Natural killer cell (primary cell): ENCODE measurements around the gene ABHD2. TPM values are rescaled to one million over a fixed set of nuclear protein-coding genes. Genes with fewer than 3 reads are reported as not detected.
"Not testable (repeated sequence)": the region's sequence is repeated elsewhere in the genome, so short reads cannot be mapped to it uniquely, and the experiment has no call there.

Experiments
- ATAC-seq, 3 donors: fragments of 150-1000 bp in 2 of 3; fragments of 200-7000 bp in 1 of 3; cut with Tn5 transposase; 1 replicate in 1 of 3; 2 replicates in 2 of 3; pipeline ENCODE4 v1.10.0; 2021; ENCODE audit warnings: mild to moderate bottlenecking in 2 of 3, moderate library complexity in 2 of 3
- DNase-seq, 2 donors: peaks; one replicate each; pipeline versions ENCODE4 v3.0.0 to v3.0.0-alpha.2; 2013 to 2021; ENCODE audit warnings: mixed read lengths in 1 of 2
- H3K27ac ChIP-seq: one replicate; pipeline ENCODE4 v1.5.1; 2013; ENCODE audit warnings: mild to moderate bottlenecking, low read length
- H3K27me3 ChIP-seq: one replicate; pipeline ENCODE4 v1.6.1; 2013; ENCODE audit warnings: low read length; ENCODE audit not compliant: control insufficient read depth, insufficient read depth
- H3K36me3 ChIP-seq: one replicate; pipeline ENCODE4 v1.6.1; 2013; ENCODE audit warnings: low read length; ENCODE audit not compliant: control insufficient read depth, insufficient read depth
- H3K4me1 ChIP-seq: one replicate; pipeline ENCODE4 v1.6.1; 2013; ENCODE audit warnings: low read length; ENCODE audit not compliant: control insufficient read depth, insufficient read depth
- H3K4me3 ChIP-seq: one replicate; pipeline ENCODE4 v1.5.1; 2013; ENCODE audit warnings: low read length
- H3K9me3 ChIP-seq: one replicate; pipeline ENCODE4 v1.6.1; 2013; ENCODE audit warnings: low read length; ENCODE audit not compliant: control insufficient read depth, insufficient read depth
- H3K27ac Mint-ChIP-seq, 2 donors: one replicate each; pipeline ENCODE4 v1.8.0; 2022; ENCODE audit warnings: mild to moderate bottlenecking in 2 of 2, mixed read lengths in 2 of 2, moderate library complexity in 1 of 2
- H3K27me3 Mint-ChIP-seq, 2 donors: one replicate each; pipeline ENCODE4 v1.8.0; 2022; ENCODE audit warnings: low read depth in 2 of 2, mixed read lengths in 2 of 2
- H3K36me3 Mint-ChIP-seq: one replicate; pipeline ENCODE4 v1.8.0; 2022; ENCODE audit warnings: mixed read lengths
- H3K4me1 Mint-ChIP-seq, 2 donors: one replicate each; pipeline ENCODE4 v1.8.0; 2022; ENCODE audit warnings: mixed read lengths in 2 of 2
- H3K4me3 Mint-ChIP-seq: one replicate; pipeline ENCODE4 v1.8.0; 2022; ENCODE audit warnings: mild to moderate bottlenecking, moderate library complexity, mixed read lengths
- H3K9me3 Mint-ChIP-seq, 2 donors: one replicate each; pipeline ENCODE4 v1.8.0; 2022; ENCODE audit warnings: mixed read lengths in 2 of 2
- WGBS: methylation state at CpG from one replicate; pipeline ENCODE4 v1.1.7; 2013; ENCODE audit warnings: missing lambda C conversion rate; ENCODE audit not compliant: insufficient coverage; 5-methylcytosine and 5-hydroxymethylcytosine counted together
- intact Hi-C: fragments of 100-400 bp; cut with micrococcal nuclease; formaldehyde crosslinking; loops from one replicate; pipeline ENCODE4 v1.14.2; 2022
- total RNA-seq, 4 donors: library from RNA; stranded (reverse); fragments of 120-200 nt in 1 of 4; gene quantifications; one replicate each; pipeline versions ENCODE4 v1.2.3 to v1.2.4, GENCODE V29; 2013 to 2022
- TF ChIP-seq, protein P1 (sequence below): fragments of 200-600 bp; IDR thresholded peaks from one replicate; pipeline ENCODE4 v1.8.0; 2022; ENCODE audit warnings: antibody characterized with exemption

ABHD2 gene
- total RNA-seq, 3 donors from 2014 or later (not counting 1 experiment from before 2014, with no cell fraction given): 187 to 236 (median 191) TPM

DNA sequence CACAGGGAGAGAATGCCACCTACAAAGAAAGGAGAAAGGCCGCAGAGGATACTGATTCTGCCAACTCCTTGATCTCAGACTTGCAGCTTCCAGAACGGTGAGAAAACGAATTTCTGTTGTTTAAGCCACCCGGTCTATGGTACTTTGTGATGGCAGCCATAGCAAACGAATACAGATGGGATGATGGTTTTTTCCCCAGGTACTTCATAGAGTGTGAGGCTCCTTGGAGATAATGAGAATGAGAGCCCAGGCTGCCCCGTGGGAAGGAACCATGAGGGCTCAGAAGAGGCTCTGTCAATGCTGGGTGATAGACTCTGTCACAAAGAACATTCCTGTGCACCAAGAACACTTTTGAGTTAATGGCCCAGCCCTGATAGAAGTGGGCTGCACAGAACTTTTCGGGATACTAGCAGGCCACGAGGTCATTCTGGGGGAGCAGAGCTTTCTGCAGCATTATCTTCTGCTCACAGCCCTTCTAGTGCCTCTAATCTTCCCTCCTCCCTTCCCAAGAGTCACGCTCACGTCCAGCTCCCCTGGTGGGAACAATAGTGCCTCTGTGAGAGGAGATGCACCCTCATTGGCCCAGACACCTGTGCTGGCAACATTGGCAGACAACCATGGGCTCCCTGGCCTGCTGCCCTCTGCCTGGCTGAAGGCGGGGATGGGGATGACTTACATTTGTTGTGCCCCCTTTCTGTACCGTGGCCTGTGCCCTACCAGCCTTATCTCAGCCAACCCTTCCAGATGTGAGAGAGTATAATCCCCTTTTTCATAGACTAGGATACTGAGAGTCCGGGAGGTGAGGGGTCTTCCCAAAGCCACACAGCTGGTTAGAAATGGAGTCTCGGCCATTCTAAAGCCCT is 138.3 kb downstream of the ABHD2 start:
- no peaks in the 10 kb centered on the region for H3K4me1 Mint-ChIP-seq
- no peak overlapping the region for H3K27ac Mint-ChIP-seq
- intact Hi-C loops: no loop called here
- TF ChIP-seq, protein P1, sequence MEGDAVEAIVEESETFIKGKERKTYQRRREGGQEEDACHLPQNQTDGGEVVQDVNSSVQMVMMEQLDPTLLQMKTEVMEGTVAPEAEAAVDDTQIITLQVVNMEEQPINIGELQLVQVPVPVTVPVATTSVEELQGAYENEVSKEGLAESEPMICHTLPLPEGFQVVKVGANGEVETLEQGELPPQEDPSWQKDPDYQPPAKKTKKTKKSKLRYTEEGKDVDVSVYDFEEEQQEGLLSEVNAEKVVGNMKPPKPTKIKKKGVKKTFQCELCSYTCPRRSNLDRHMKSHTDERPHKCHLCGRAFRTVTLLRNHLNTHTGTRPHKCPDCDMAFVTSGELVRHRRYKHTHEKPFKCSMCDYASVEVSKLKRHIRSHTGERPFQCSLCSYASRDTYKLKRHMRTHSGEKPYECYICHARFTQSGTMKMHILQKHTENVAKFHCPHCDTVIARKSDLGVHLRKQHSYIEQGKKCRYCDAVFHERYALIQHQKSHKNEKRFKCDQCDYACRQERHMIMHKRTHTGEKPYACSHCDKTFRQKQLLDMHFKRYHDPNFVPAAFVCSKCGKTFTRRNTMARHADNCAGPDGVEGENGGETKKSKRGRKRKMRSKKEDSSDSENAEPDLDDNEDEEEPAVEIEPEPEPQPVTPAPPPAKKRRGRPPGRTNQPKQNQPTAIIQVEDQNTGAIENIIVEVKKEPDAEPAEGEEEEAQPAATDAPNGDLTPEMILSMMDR: no peak
- Histone ChIP-seq H3K27ac (no peak overlapping the region), H3K9me3 (no peaks in the 10 kb centered on the region), H3K36me3 (no peaks in the 10 kb centered on the region), H3K27me3 (no peaks in the 10 kb centered on the region), H3K4me3 (no peak overlapping the region), H3K4me1 (no peaks in the 10 kb centered on the region)
- no peaks in the 10 kb centered on the region for H3K9me3 Mint-ChIP-seq
- no peak for DNase-seq
- ATAC-seq: no peak
- H3K27me3 Mint-ChIP-seq: peaks cover 0 to 4% of the 10 kb centered on the region in 2 donors
- 90% methylated on average over 14 of the region's 14 CpGs for WGBS
- no peak overlapping the region for H3K4me3 Mint-ChIP-seq
- H3K36me3 Mint-ChIP-seq: no peaks in the 10 kb centered on the region

DNA sequence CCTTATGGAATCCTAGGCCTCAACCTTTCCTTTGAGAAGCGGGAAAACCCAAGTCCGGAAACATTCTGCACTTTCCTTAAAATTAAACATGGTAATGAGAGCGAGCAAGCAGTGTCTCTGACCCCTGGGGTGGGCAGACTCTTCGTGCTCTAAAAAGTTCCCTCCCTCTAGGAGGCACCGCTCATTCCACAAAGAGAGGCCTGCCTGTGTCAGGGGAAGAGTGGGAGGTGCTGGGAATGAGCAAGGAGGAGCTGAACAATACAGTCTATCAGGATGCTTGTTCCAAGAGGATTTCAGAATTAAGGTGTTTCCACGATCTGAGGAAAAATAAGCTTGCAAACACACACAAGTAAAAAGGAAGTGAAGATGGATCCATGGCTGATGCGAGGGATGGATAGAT is 139.2 kb downstream of the ABHD2 start:
- Histone ChIP-seq H3K27ac (no peak overlapping the region), H3K9me3 (no peaks in the 10 kb centered on the region), H3K36me3 (no peaks in the 10 kb centered on the region), H3K4me3 (no peak overlapping the region), H3K27me3 (no peaks in the 10 kb centered on the region), H3K4me1 (no peaks in the 10 kb centered on the region)
- 91% methylated on average over 7 of the region's 7 CpGs for WGBS
- no peak for DNase-seq
- H3K9me3 Mint-ChIP-seq: no peaks in the 10 kb centered on the region
- no peaks in the 10 kb centered on the region for H3K36me3 Mint-ChIP-seq
- H3K27me3 Mint-ChIP-seq: peaks cover 0 to 4% of the 10 kb centered on the region in 2 donors
- ATAC-seq: no peak
- intact Hi-C loops: no loop called here
- TF ChIP-seq, protein P1: no peak
- no peak overlapping the region for H3K27ac Mint-ChIP-seq
- no peaks in the 10 kb centered on the region for H3K4me1 Mint-ChIP-seq
- H3K4me3 Mint-ChIP-seq: no peak overlapping the region

DNA sequence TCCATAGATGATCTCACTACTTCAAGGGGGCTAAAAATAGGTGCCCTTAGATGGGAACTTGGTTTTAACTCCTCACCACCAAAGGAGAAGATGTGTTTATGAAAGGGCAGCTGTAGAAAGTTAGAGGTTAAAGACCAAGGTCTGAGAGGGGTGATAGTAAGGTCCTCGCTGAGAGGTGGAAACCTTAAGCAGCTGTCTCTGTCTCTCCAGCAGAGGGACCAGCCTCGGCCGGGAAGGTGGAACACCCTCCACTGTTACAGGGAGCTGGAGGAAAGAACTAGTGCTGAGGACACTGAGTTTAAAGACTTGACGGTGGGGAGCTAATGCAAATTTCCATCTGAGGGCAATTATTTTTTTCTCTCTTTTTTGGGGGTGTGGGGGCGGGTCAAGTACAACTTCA is 142.0 kb downstream of the ABHD2 start:
- H3K36me3 Mint-ChIP-seq: no peaks in the 10 kb centered on the region
- Histone ChIP-seq H3K9me3 (no peaks in the 10 kb centered on the region), H3K27ac (no peak overlapping the region), H3K4me1 (no peaks in the 10 kb centered on the region), H3K27me3 (no peaks in the 10 kb centered on the region), H3K36me3 (no peaks in the 10 kb centered on the region), H3K4me3 (no peak overlapping the region)
- DNase-seq (no peak), ATAC-seq (no peak)
- H3K4me3 Mint-ChIP-seq: no peak overlapping the region
- TF ChIP-seq, protein P1: no peak
- peaks cover 4 to 10% of the 10 kb centered on the region in 2 donors for H3K27me3 Mint-ChIP-seq
- no peaks in the 10 kb centered on the region for H3K9me3 Mint-ChIP-seq
- WGBS: 72% methylated on average over 5 of the region's 5 CpGs
- intact Hi-C loops: no loop called here
- H3K27ac Mint-ChIP-seq: no peak overlapping the region
- H3K4me1 Mint-ChIP-seq: no peaks in the 10 kb centered on the region

DNA sequence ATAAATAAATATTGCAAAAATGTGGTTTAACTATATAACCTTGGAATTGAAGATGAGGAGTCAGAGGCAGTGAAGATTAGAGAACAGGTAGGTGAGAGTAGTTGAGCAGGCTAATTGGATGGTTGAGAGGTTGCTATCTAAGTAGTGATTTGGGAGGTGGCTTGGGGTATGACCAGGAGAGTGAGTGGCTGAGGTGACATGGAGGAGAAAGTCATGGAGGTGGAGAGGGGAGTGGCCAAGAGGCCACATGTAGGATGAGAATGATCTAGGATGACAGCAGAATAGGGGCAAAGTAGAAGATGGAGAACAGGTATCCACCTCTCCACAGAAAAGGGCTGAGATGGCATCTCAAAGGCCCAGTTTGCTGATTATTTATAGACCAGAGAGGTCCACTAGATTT is 143.6 kb downstream of the ABHD2 start:
- TF ChIP-seq, protein P1: no peak
- no peaks in the 10 kb centered on the region for H3K9me3 ChIP-seq
- no peak overlapping the region for H3K4me3 ChIP-seq
- no peak overlapping the region for H3K4me3 Mint-ChIP-seq
- no peak overlapping the region for H3K27ac Mint-ChIP-seq
- intact Hi-C loops: no loop called here
- H3K36me3 ChIP-seq: no peaks in the 10 kb centered on the region
- peaks cover 8 to 18% of the 10 kb centered on the region in 2 donors for H3K27me3 Mint-ChIP-seq
- DNase-seq (no peak), ATAC-seq (no peak)
- H3K36me3 Mint-ChIP-seq: no peaks in the 10 kb centered on the region
- H3K4me1 ChIP-seq: no peaks in the 10 kb centered on the region
- no peak overlapping the region for H3K27ac ChIP-seq
- H3K9me3 Mint-ChIP-seq: no peaks in the 10 kb centered on the region
- no peaks in the 10 kb centered on the region for H3K4me1 Mint-ChIP-seq
- no peaks in the 10 kb centered on the region for H3K27me3 ChIP-seq

DNA sequence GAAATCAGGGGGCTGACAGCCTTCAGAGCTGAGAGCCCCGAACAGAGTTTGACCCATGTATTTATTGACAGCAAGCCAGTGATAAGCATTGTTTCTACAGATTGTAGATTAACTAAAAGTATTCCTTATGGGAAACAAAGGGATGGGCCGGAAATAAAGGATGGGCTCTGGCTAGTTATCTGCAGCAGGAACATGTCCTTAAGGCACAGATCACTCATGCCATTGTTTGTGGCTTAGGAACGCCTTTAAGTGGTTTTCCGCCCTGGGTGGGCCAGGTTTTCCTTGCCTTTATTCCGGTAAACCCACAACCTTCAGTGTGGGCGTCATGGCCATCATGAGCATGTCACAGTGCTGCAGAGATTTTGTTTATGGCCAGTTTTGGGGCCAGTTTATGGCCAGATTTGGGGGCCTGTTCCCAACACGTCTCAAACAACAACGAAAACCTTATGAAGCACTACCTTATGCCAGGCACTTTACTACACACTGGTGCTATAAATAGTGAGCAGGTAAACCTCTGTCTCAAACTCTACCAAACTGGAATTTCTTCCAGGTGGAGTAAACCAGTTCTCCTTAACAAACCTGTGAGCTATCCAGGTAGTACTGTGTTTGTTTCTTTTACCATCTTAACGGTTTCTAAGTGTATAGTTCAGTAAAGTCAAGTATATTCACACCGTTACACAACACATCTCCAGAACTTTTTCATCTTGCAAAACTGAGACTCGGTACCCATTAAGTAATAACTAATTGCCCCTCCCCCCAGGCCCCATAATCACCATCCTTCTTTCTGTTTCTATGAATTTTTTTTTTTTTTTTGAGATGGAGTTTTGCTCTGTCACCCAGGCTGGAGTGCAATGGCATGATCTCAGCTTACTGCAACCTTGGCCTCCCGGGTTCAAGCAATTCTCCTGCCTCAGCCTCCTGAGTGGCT is 151.9 kb downstream of the ABHD2 start:
- not testable (repeated sequence) for H3K27ac ChIP-seq, H3K27me3 Mint-ChIP-seq, H3K4me3 ChIP-seq, H3K36me3 Mint-ChIP-seq, H3K27me3 ChIP-seq, H3K36me3 ChIP-seq, DNase-seq, H3K9me3 Mint-ChIP-seq, H3K9me3 ChIP-seq, H3K27ac Mint-ChIP-seq, H3K4me3 Mint-ChIP-seq, ATAC-seq
- peaks cover 20 to 25% of the 10 kb centered on the region in 2 donors for H3K4me1 Mint-ChIP-seq
- H3K4me1 ChIP-seq: peaks cover 13% of the 10 kb centered on the region
- 91% methylated on average over 11 of the region's 12 CpGs for WGBS
- intact Hi-C loops: loop anchor here (5.0 kb wide), 1 partner anchor 92 kb away; the partner anchor contains the start of gene POLG
